Activated gamma-delta T cell treated with anti-CD3 and anti-CD28 coated beads, Interleukin-2, amount 50 U/mL, for 16 hours (primary cell): ENCODE measurements around the gene JAKMIP2.
"Not testable (repeated sequence)": the region's sequence is repeated elsewhere in the genome, so short reads cannot be mapped to it uniquely, and the experiment has no call there.

ENCODE experiments used
- DNase-seq: peaks from one replicate; pipeline ENCODE4 v3.0.0-alpha.2; 2020; ENCODE audit warnings: low read depth

JAKMIP2 gene

GRCh38 chr5:147658293-147658932 is 124.1 kb downstream of the JAKMIP2 start:
- DNase-seq, result no peak

- DNase-seq, result no peak
Measured at GRCh38 chr5:147648597-147648996, 133.9 kb downstream of the JAKMIP2 start.

- no peak for DNase-seq
Measured at GRCh38 chr5:147645197-147645596, 137.3 kb downstream of the JAKMIP2 start.

- no peak for DNase-seq
Measured at GRCh38 chr5:147644460-147644859, 138.1 kb downstream of the JAKMIP2 start.

- DNase-seq, result no peak
Measured at GRCh38 chr5:147643142-147643541, 139.4 kb downstream of the JAKMIP2 start.

GRCh38 chr5:147642666-147643065 is 139.9 kb downstream of the JAKMIP2 start:
- DNase-seq, result no peak

GRCh38 chr5:147639321-147639720 is 143.2 kb downstream of the JAKMIP2 start:
- DNase-seq, result no peak

GRCh38 chr5:147636729-147636984 is 145.9 kb downstream of the JAKMIP2 start:
- DNase-seq, result no peak

GRCh38 chr5:147635882-147636728 is 146.4 kb downstream of the JAKMIP2 start:
- DNase-seq, result no peak

GRCh38 chr5:147635439-147635838 is 147.1 kb downstream of the JAKMIP2 start:
- not testable (repeated sequence) for DNase-seq

GRCh38 chr5:147633173-147633572 is 149.4 kb downstream of the JAKMIP2 start:
- no peak for DNase-seq

GRCh38 chr5:147631428-147632003 is 151.0 kb downstream of the JAKMIP2 start:
- no peak for DNase-seq

- no peak for DNase-seq
Measured at GRCh38 chr5:147629196-147629595, 153.3 kb downstream of the JAKMIP2 start.

GRCh38 chr5:147628058-147628895 is 154.3 kb downstream of the JAKMIP2 start:
- peak; percentile 28 for DNase-seq

GRCh38 chr5:147626464-147626863 is 156.1 kb downstream of the JAKMIP2 start:
- DNase-seq, result no peak

- no peak for DNase-seq
Measured at GRCh38 chr5:147621016-147621415, 161.5 kb downstream of the JAKMIP2 start.

GRCh38 chr5:147619281-147619878 is 163.1 kb downstream of the JAKMIP2 start:
- no peak for DNase-seq

GRCh38 chr5:147617711-147618350 is 164.7 kb downstream of the JAKMIP2 start:
- DNase-seq, result no peak

GRCh38 chr5:147617191-147617606 is 165.3 kb downstream of the JAKMIP2 start:
- DNase-seq, result no peak

GRCh38 chr5:147616421-147616820 is 166.1 kb downstream of the JAKMIP2 start:
- DNase-seq, result no peak

- no peak for DNase-seq
Measured at GRCh38 chr5:147613359-147613758, 169.2 kb downstream of the JAKMIP2 start.

GRCh38 chr5:147611483-147611882 is 171.0 kb downstream of the JAKMIP2 start:
- DNase-seq, result no peak
